Islet precursor cell (in vitro differentiated cells): ENCODE data around the gene HHATL.

Experiments
- DNase-seq: peaks from one replicate; pipeline ENCODE4 v3.0.0-alpha.2; 2018

Gene HHATL

DNA sequence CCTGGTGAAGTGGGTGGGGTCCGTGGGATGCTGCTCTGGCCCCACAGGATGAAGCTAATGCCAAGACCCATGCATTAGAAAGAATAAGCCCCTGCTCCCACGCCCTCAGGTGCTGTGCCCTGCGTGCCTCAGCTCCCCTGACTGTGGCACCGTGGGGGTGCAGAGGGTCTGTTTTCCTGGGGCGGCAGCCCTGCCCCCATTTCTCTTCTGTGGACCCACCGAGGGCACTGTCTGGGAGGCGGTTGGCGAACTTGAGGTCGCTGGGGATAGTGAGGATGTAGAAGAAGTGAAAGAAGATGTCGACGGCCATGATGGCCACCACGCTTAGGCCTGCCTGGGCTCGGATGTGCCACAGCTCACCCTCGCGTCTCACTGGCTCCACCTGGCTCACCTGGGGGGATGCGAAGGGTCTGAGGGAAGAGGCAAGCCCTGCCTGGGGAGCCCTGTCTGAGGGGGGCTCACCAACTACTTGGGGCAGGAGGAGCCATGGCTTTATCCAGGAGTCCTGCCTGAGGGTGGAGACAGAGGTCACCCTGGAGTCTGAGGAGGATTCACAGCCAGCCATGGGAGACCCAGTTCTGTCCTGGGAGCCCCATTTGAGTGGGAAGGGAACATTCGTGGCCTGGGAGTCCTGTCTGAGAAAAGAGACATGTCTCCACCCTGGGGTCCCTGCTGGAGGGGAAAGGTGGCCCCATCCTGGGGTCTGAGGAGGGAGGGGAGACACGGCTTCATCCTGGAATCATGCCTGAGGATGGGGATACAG lies 5.1 kb downstream of the HHATL start:
- DNase-seq = peak; percentile 38

- DNase-seq = peak; percentile 31
Observed at GRCh38 chr3:42696356-42697288, 6.0 kb downstream of the HHATL start.

- DNase-seq = no peak
Observed at GRCh38 chr3:42694366-42694765, 8.2 kb downstream of the HHATL start.

- DNase-seq = peak; percentile 14
Observed at GRCh38 chr3:42693530-42693930, 9.1 kb downstream of the HHATL start.

GRCh38 chr3:42692667-42693529 lies 9.7 kb downstream of the HHATL start:
- DNase-seq = peak; percentile 45

DNA sequence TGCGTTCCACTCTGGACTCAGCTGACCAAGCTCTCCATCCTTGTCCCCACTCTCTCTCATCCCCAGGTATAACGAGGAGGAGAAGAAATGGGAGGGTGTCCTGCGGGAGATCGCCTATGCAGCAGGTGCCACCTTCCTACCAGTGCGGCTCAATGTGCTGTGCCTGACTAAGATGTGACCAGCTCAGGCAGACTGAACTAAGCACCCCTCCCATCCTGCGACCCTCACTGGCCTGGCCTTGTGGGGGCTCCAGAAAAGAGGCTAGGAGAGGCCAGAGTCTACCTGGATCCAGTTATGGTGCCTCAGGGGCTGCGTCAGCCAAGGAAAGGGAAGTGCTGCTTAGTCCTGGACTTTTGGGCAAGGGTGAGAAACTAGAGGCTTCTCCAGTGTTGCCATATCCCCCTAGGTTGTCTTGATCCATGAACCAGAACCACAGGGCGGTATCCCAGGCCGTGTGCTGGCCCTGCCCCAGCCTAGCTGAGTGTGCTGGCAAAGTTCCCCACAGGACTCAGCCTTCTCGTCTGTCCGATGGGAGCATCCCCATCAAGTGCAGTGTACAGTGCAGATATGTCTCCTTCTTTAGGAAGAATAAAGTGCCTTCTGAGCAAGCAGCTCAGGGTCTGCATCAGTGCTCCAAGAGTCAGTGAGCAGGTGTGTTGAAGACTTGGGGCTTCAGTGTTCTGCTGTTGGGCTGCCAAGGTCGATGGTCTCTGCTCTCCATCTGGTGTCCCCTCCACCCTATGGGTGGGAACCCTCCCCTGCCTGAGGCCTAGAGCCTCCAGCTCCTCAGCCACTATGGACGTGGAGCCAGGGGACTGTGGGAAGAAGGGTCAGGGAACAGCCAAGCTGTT lies 10.6 kb downstream of the HHATL start:
- DNase-seq = peak; percentile 38

DNA sequence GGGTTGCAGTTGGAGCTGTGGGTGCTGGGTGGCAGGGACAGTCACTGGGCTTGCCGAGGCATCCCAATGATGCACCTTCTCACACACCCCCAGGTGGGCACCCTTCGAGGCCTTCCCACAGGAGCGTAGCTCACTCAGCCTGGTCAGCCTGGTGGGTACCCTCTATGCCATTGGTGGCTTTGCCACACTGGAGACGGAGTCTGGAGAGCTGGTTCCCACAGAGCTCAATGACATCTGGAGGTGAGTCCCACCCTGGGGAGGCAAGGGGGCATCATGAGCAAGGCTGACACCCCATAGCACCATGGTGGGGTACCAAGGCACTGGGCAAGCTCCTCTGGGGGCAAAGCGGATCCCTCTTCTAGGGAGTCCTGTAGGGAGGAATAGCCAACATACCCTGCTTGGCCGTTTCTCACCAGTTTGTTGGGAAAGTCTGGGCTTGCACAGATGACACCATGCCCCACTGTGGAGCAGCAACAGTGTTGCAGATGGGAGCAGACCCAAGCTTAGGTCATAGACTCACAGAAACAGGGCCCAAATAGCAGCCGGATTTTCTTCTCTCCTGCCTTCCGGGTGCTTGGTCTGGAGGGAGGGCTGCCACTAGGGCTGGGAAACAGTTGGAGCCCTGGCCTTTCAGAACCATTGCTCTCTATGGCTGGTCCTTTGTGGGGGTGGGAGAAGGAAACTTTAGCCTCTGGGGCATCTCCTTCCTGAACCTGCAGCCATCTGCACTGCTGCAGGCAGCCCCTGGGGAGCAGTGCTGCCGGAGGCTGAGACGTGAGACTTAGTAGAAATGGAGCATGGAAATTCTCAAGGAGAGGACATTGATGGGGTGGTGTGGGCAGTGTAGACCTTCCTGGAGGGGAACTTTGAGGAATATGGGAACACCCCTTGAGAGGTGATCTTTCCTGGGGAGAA lies 11.6 kb downstream of the HHATL start:
- no peak for DNase-seq

- no peak for DNase-seq
Observed at GRCh38 chr3:42690191-42690590, 12.4 kb downstream of the HHATL start.

- DNase-seq = no peak
Observed at GRCh38 chr3:42689421-42690014, 13.1 kb downstream of the HHATL start.

GRCh38 chr3:42688487-42689420 lies 13.8 kb downstream of the HHATL start:
- no peak for DNase-seq

GRCh38 chr3:42688016-42688415 lies 14.6 kb downstream of the HHATL start:
- no peak for DNase-seq

DNA sequence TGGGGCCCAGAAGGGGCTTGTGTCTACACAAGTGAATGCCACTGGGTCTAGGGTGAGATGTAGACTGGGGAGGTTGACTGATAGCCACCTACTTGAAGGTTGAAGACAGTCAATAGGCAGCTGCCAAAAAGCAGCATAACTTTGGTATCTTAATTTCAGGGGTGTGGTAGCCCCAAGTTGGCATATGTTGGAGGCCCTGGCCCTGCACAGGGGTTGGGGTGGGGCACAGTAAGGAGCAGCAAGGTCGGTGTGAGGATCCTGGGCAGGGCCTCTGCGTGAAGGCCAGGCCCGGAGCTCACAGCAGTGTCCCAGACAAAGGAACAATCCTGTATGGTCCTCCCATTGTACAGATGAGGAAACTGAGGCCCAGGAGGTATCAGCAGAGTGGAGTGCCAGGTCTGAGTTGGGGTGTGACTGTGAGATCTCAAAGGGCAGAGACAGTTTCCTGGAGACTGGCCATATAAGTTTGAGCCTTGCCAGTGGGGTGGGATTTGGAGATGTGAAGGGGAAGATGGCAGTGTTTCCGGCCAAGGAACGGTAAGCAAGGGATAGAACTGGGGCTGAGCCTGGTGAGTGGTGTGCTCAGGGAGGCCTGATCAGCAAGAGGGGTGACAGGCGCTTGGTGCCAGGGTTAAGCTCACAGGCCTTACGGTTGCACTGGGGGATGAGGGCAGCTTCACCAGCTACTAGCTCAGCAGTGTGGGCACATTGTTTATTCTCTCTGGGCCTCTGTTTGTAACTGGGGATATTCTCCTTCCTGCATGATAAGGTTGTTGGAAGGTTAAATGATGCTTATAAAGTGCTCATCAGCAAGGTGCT lies 15.6 kb downstream of the HHATL start:
- no peak for DNase-seq

GRCh38 chr3:42685891-42686820 lies 16.4 kb downstream of the HHATL start:
- no peak for DNase-seq

DNA sequence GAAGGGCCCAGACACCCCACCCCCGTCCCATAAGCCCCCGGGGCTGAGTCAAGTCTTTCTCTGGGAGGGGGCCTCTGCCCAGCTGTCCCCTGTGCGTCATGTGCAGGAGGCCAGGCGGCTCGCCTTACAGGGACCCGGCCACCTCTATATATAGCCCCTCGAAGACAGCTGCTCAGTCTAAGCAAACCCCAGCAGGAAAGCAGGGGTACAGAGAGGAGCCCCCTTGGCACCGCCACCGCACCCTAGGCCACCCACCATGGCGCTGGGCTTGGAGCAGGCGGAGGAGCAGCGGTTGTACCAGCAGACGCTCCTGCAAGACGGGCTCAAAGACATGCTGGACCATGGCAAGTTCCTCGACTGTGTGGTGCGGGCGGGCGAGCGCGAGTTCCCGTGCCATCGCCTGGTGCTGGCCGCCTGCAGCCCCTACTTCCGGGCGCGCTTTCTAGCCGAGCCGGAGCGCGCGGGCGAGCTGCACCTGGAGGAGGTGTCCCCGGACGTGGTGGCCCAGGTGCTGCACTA lies 17.2 kb downstream of the HHATL start, which contains the start of gene KLHL40:
TSS of gene KLHL40 (plus strand) at position 175 of the 519 bp plus-strand sequence. CDS start at position 257, 82 bp downstream.
- no peak for DNase-seq

- no peak for DNase-seq
Observed at GRCh38 chr3:42684632-42685362, 17.8 kb downstream of the HHATL start.
